22Rv1 (cell line): ENCODE data around the gene P4HB.

Experiments used
- H3K27ac ChIP-seq: fragments of 450-650 bp; 2 replicates; pipeline ENCODE4 v1.5.1; 2017
- ZFX ChIP-seq: fragments of 450-650 bp; IDR thresholded peaks from 2 replicates; pipeline ENCODE4 v1.6.1; 2017; ENCODE audit warnings: antibody characterized with exemption, borderline replicate concordance
- TF ChIP-seq, protein P1 (sequence below): fragments of 450-650 bp; IDR thresholded peaks from 2 replicates; pipeline ENCODE4 v1.5.1; 2017; ENCODE audit warnings: mild to moderate bottlenecking

The P4HB gene

DNA sequence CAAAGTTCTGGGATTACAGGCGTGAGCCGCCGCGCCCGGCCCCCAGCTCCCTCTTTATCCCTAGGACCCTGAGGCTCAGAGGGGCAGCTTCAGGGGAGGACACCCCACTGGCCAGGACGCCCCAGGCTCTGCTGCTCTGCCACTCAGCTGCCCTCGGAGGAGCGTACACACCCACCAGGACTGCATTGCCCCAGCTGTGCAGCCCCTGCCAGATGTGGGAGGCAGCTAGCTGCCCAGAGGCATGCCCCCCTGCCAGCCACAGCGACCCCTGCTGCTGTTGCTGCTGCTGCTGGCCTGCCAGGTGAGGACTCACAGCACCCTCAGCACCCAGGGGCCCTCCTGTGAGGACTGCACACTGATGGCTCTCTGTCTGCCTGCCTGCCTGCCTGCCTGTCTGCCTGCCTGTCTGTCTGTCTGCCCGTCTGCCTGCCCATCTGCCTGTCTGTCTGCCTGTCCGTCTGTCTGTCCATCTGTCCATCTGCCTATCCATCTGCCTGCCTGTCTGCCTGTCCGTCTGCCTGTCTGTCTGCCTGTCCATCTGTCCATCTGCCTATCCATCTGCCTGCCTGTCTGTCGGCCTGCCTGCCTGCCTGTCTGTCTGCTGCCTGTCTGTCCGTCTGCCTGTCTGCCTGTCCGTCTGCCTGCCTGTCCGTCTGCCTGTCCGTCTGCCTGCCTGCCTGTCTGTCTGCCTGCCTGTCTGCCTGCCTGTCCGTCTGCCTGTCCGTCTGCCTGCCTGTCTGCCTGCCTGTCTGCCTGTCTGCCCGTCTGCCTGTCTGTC is 51.4 kb downstream of the P4HB start:
- no peak for TF ChIP-seq ZFX
- TF ChIP-seq, protein P1, sequence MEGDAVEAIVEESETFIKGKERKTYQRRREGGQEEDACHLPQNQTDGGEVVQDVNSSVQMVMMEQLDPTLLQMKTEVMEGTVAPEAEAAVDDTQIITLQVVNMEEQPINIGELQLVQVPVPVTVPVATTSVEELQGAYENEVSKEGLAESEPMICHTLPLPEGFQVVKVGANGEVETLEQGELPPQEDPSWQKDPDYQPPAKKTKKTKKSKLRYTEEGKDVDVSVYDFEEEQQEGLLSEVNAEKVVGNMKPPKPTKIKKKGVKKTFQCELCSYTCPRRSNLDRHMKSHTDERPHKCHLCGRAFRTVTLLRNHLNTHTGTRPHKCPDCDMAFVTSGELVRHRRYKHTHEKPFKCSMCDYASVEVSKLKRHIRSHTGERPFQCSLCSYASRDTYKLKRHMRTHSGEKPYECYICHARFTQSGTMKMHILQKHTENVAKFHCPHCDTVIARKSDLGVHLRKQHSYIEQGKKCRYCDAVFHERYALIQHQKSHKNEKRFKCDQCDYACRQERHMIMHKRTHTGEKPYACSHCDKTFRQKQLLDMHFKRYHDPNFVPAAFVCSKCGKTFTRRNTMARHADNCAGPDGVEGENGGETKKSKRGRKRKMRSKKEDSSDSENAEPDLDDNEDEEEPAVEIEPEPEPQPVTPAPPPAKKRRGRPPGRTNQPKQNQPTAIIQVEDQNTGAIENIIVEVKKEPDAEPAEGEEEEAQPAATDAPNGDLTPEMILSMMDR = peak; percentile 34
- no peak overlapping the region for H3K27ac ChIP-seq

DNA sequence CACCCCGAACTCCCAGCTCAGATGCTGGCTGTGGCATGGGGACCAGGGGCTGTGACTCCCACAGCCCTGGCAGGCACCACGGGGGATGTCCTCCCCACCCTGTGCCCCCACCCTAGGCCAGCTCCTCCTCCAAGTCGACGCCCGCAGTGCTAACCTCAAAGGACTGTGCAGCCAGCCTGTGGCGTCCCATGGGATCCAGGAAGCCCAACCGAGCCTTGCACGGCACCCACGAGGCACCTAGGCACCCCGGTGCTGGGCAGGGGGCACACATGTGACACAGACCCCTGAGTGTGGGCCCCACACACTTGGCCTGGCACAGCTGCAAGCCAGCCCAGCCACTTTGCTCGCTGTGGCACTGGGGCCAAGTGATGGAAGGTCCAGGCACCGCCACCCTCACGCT is 52.5 kb downstream of the P4HB start:
- H3K27ac ChIP-seq = no peak overlapping the region
- no peak for TF ChIP-seq ZFX
- TF ChIP-seq, protein P1 = no peak

DNA sequence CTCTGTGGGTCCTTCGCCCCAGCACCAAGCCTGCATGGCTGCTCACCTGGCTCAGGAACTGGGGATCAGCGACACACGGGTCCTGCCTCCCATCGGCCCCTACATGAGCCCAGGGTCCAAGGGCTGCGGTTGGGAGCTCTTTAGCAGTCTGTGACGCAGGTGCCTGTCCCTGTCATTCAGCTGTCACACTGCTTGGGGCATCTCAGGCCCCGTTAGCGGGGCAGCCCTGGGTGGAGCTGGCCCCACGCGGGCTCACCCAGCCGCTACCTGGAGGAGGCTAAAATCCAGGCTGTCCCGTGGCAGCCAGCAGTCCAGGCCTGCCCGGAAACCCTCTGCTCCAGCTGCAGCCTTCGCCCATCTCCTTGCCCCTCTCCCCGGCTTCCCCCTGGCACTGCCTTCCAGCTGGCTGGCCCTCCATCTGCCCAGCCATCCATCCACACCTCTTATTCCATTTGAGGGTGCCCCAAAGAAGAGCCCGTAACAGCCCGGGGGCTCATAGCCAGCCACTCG is 53.1 kb downstream of the P4HB start:
- H3K27ac ChIP-seq = no peak overlapping the region
- TF ChIP-seq, protein P1 = no peak
- no peak for TF ChIP-seq ZFX

DNA sequence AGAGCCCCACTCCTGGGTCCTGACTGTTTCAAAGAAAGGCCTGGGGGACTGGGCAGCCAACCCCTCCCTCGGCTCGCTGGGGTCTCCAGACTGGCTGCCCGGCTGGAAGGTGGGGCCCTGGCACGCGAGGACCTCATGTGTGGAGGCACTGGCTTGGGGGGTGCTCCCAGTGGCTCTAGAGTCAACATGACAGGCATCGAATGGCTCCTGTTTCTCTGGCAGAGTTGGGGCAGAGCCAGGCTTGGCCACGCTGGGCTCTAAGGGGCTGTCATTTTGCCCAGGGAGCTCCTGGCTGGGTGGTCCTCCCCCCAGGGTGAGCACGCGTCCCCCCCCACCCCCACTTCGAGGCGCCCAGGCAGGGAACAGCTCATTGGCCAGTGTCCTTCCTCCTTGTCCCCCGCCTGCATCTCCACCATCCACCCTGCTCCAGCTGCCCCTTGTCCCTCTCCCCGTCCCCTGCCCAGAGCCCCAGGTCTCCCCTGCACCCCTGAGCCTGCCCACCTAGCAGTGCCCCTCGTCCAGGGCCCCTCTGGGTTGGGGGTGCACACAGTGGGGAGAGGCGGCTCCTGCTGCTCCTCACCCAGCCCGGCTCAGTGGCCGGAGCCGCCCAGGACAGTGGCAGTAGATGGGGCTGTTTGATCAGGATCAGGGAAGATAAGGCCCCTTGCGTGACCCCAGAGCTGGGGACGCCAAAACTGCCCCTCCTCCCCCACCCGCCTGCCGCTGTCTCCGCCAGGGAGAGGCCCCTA is 53.7 kb downstream of the P4HB start:
- TF ChIP-seq, protein P1 = no peak
- no peak for TF ChIP-seq ZFX
- no peak overlapping the region for H3K27ac ChIP-seq

DNA sequence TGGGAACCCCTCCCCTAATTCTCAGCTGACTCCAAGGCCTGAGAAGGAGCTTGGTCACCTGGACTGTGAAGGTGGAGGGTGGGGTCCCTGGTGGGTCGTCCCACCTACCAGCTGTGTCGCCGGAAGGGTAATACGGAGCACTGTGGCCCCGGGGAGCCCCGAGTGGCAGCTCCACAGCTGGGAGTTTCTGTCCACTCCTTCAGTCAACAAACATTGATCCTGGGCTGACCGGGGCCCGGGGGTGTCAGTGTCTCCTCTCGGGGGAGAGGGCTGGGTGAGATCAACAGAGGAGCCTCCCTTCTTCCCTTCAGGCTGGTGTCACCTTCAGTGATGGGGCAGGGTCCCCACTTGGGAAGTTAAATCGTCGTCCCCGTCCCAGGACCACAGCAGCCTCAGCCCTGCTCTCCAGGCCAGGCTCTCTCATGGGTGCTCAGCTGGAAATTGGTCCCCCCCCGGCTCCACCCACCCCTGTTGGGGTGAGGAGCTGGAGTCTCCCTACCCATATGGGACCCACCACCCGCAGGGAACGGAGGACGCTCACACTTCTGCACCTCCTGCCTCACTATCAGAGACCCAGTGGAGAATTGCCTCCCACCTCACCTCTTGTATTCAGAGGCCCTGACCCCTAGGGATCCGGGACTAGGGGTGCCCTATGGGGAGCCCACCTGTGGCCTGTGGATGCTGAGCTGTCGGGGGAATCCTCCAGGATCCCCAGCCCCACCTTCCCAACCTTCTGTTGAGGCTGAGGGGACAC is 54.5 kb downstream of the P4HB start:
- TF ChIP-seq, protein P1 = no peak
- H3K27ac ChIP-seq = no peak overlapping the region

DNA sequence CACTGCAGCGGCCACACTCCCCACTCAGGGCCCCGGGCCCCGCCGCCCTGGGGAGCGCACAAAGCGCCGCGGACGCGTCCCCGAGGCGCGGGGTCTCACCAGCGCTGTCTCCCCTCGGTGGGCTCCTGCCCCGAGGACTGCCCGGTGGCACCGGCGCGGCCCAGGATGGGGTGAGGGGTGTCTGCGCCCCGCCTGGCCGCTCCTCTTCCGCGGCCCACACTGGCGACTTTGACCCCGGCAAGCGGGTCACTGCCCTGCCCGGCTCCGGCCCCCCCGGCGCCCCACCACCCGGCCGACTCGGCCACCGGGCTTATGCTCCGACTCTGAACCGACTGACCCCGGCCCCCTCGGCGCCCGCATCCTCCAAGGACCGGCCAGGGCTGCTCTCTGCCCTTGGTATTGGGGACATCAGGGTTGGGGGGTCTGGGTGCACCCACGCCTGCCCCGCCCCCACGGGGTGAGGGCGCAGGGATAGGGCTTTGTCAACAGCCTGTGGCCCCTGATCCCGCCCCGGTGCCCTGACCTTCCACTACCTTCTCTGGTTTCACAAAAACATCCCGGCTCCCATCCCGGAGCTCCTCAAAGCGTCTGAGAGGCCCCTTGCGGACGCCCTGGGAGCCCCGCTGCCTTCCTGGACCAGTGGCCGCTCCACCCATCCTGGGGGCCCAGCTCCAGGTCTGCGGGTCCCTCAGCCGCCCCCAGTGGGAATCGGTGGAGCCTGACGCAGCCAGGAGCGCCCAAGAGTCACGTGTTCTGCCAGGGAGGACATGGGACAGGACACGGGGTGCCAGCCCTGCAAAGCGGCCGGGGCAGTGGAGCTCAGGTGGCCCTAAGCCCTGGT is 55.6 kb downstream of the P4HB start:
- H3K27ac ChIP-seq = no peak overlapping the region
- no peak for TF ChIP-seq ZFX
- TF ChIP-seq, protein P1 = no peak
